HepG2 (cell line): ENCODE results near the gene SPTAN1. TPM values are rescaled to one million over a fixed set of nuclear protein-coding genes. Genes with fewer than 3 reads are reported as not detected.

Experiments used
- ARNT ChIP-seq: fragments of 450-650 bp; IDR thresholded peaks from 2 replicates; pipeline ENCODE4 v1.6.1; 2017
- FOXK2 ChIP-seq: fragments of 450-650 bp; IDR thresholded peaks from 2 replicates; pipeline ENCODE4 v1.6.1; 2016
- HDAC6 ChIP-seq: fragments of 200-600 bp; sonication (generic); IDR thresholded peaks from 2 replicates; pipeline ENCODE4 v1.7.0; 2017; ENCODE audit warnings: mild to moderate bottlenecking, antibody characterized with exemption, low read length, low read depth
- MATR3 ChIP-seq: sonication (generic); formaldehyde crosslinking; IDR thresholded peaks from 2 replicates; pipeline ENCODE4 v1.4.0; 2020; ENCODE audit warnings: missing genetic modification reagents
- SIN3B ChIP-seq: fragments of 150-350 bp; IDR thresholded peaks from 2 replicates; pipeline ENCODE4 v1.6.1; 2014; ENCODE audit warnings: low read length
- SNRNP70 ChIP-seq: fragments of 200-400 bp; formaldehyde crosslinking; IDR thresholded peaks from 2 replicates; pipeline ENCODE4 v1.6.1; 2017; ENCODE audit warnings: mild to moderate bottlenecking, low read depth, low read length, moderate library complexity
- TEAD3 ChIP-seq: optimal IDR thresholded peaks from 2 replicates; pipeline ENCODE3; 2016; ENCODE audit warnings: borderline replicate concordance
- ZBTB7A ChIP-seq: sonication (generic); formaldehyde crosslinking; IDR thresholded peaks from 2 replicates; pipeline ENCODE4 v1.8.0; 2022; ENCODE audit warnings: mild to moderate bottlenecking, missing genetic modification reagents
- ZKSCAN1 ChIP-seq: fragments of 150-350 bp; IDR thresholded peaks from 2 replicates; pipeline ENCODE4 v1.6.1; 2014; ENCODE audit warnings: low read length
- ZNF136 ChIP-seq: sonication (generic); formaldehyde crosslinking; IDR thresholded peaks from 2 replicates; pipeline ENCODE4 v1.8.1; 2022; ENCODE audit warnings: low read depth, mild to moderate bottlenecking, moderate library complexity, missing genetic modification reagents
- ZNF224 ChIP-seq: sonication (generic); formaldehyde crosslinking; IDR thresholded peaks from 2 replicates; pipeline ENCODE4 v1.5.0; 2020; ENCODE audit warnings: mild to moderate bottlenecking, missing genetic modification reagents
- ZNF333 ChIP-seq: sonication (generic); formaldehyde crosslinking; IDR thresholded peaks from 2 replicates; pipeline ENCODE4 v1.4.0; 2020; ENCODE audit warnings: mild to moderate bottlenecking, missing genetic modification reagents, borderline replicate concordance
- ZNF552 ChIP-seq: sonication (generic); formaldehyde crosslinking; IDR thresholded peaks from 2 replicates; pipeline ENCODE4 v1.9.0; 2022; ENCODE audit warnings: missing genetic modification reagents, mild to moderate bottlenecking, borderline replicate concordance
- ZNF670 ChIP-seq: sonication (generic); formaldehyde crosslinking; IDR thresholded peaks from 2 replicates; pipeline ENCODE4 v1.8.0; 2022; ENCODE audit warnings: mild to moderate bottlenecking, missing genetic modification reagents, borderline replicate concordance
- ZSCAN20 ChIP-seq: sonication (generic); formaldehyde crosslinking; IDR thresholded peaks from 2 replicates; pipeline ENCODE4 v1.4.0; 2020; ENCODE audit warnings: missing genetic modification reagents, mild to moderate bottlenecking, borderline replicate concordance
- polyA plus RNA-seq, 8 experiments: library from polyadenylated mRNA; depleted of rRNA in 3 of 8; stranded (reverse) in 7 of 8; unstranded in 1 of 8; fragments of >200 nt; fragmentation: Illumina TruSeq in 4 of 8; extraction: Trizol in 4 of 8; gene quantifications; 2 replicates each; pipeline versions ENCODE4 v1.2.1 to v1.2.3, GENCODE V29; 2011 to 2016; ENCODE audit warnings: low read depth in 4 of 8, missing spikeins in 1 of 8, mixed read lengths in 1 of 8; ENCODE audit not compliant: insufficient read depth in 1 of 8
- total RNA-seq, 5 experiments: library from RNA; depleted of rRNA; stranded (reverse); fragments of >200 nt; fragmentation: Illumina TruSeq; extraction: Trizol; gene quantifications; 2 replicates each; pipeline ENCODE4 v1.2.3, GENCODE V29; 2016; ENCODE audit warnings: low read depth in 1 of 5
- TF ChIP-seq, protein P1 (sequence below): IDR thresholded peaks from 2 replicates; pipeline ENCODE4 v1.6.1; 2016
- TF ChIP-seq, protein P2 (sequence below): sonication (generic); formaldehyde crosslinking; IDR thresholded peaks from 2 replicates; pipeline ENCODE4 v1.5.0; 2020; ENCODE audit warnings: missing genetic modification reagents, mild to moderate bottlenecking, borderline replicate concordance
- TF ChIP-seq, protein P3 (sequence below): sonication (generic); formaldehyde crosslinking; IDR thresholded peaks from 2 replicates; pipeline ENCODE4 v1.5.1; 2020; ENCODE audit warnings: mild to moderate bottlenecking, missing genetic modification reagents, moderate library complexity
- TF ChIP-seq, protein P4 (sequence below): sonication (generic); formaldehyde crosslinking; IDR thresholded peaks from 2 replicates; pipeline ENCODE4 v1.5.1; 2020; ENCODE audit warnings: mild to moderate bottlenecking, missing genetic modification reagents, borderline replicate concordance

The SPTAN1 gene
- total and polyA plus RNA-seq, 2 of the 13 experiments (the other 11 are each of a cell fraction or from before 2014, with no cell fraction given), result 106 to 111 TPM

GRCh38 chr9:128656416-128657343 is 104.3 kb downstream of the SPTAN1 start, which contains the start of gene DYNC2I2 (continued):
- TF ChIP-seq ZNF670 (CRISPR knock-in tag), result peak; percentile 70; the same call in 1 of the 2 replicates
- TF ChIP-seq, protein P1, sequence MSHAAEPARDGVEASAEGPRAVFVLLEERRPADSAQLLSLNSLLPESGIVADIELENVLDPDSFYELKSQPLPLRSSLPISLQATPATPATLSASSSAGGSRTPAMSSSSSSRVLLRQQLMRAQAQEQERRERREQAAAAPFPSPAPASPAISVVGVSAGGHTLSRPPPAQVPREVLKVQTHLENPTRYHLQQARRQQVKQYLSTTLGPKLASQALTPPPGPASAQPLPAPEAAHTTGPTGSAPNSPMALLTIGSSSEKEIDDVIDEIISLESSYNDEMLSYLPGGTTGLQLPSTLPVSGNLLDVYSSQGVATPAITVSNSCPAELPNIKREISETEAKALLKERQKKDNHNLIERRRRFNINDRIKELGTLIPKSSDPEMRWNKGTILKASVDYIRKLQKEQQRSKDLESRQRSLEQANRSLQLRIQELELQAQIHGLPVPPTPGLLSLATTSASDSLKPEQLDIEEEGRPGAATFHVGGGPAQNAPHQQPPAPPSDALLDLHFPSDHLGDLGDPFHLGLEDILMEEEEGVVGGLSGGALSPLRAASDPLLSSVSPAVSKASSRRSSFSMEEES (CRISPR knock-in tag), result peak; percentile 68
- TF ChIP-seq, protein P2, sequence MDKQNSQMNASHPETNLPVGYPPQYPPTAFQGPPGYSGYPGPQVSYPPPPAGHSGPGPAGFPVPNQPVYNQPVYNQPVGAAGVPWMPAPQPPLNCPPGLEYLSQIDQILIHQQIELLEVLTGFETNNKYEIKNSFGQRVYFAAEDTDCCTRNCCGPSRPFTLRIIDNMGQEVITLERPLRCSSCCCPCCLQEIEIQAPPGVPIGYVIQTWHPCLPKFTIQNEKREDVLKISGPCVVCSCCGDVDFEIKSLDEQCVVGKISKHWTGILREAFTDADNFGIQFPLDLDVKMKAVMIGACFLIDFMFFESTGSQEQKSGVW, result no peak
- peak; percentile 65; the same call in 1 of the 2 replicates for TF ChIP-seq ZNF224 (CRISPR knock-in tag)
- TF ChIP-seq ZKSCAN1, result peak; percentile 83
- TF ChIP-seq, protein P3, sequence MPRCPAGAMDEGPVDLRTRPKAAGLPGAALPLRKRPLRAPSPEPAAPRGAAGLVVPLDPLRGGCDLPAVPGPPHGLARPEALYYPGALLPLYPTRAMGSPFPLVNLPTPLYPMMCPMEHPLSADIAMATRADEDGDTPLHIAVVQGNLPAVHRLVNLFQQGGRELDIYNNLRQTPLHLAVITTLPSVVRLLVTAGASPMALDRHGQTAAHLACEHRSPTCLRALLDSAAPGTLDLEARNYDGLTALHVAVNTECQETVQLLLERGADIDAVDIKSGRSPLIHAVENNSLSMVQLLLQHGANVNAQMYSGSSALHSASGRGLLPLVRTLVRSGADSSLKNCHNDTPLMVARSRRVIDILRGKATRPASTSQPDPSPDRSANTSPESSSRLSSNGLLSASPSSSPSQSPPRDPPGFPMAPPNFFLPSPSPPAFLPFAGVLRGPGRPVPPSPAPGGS, result peak; percentile 86; the same call in 1 of the 2 replicates
- no peak for TF ChIP-seq ZNF333 (CRISPR knock-in tag)
- TF ChIP-seq SIN3B, result no peak
- TF ChIP-seq ARNT, result no peak
- no peak for TF ChIP-seq FOXK2
- peak; percentile 96 for TF ChIP-seq TEAD3 (CRISPR knock-in tag)
- TF ChIP-seq HDAC6, result no peak
- TF ChIP-seq MATR3 (CRISPR knock-in tag), result no peak
- peak; percentile 54; the same call in 1 of the 2 replicates for TF ChIP-seq ZNF136 (CRISPR knock-in tag)
- TF ChIP-seq, protein P4, sequence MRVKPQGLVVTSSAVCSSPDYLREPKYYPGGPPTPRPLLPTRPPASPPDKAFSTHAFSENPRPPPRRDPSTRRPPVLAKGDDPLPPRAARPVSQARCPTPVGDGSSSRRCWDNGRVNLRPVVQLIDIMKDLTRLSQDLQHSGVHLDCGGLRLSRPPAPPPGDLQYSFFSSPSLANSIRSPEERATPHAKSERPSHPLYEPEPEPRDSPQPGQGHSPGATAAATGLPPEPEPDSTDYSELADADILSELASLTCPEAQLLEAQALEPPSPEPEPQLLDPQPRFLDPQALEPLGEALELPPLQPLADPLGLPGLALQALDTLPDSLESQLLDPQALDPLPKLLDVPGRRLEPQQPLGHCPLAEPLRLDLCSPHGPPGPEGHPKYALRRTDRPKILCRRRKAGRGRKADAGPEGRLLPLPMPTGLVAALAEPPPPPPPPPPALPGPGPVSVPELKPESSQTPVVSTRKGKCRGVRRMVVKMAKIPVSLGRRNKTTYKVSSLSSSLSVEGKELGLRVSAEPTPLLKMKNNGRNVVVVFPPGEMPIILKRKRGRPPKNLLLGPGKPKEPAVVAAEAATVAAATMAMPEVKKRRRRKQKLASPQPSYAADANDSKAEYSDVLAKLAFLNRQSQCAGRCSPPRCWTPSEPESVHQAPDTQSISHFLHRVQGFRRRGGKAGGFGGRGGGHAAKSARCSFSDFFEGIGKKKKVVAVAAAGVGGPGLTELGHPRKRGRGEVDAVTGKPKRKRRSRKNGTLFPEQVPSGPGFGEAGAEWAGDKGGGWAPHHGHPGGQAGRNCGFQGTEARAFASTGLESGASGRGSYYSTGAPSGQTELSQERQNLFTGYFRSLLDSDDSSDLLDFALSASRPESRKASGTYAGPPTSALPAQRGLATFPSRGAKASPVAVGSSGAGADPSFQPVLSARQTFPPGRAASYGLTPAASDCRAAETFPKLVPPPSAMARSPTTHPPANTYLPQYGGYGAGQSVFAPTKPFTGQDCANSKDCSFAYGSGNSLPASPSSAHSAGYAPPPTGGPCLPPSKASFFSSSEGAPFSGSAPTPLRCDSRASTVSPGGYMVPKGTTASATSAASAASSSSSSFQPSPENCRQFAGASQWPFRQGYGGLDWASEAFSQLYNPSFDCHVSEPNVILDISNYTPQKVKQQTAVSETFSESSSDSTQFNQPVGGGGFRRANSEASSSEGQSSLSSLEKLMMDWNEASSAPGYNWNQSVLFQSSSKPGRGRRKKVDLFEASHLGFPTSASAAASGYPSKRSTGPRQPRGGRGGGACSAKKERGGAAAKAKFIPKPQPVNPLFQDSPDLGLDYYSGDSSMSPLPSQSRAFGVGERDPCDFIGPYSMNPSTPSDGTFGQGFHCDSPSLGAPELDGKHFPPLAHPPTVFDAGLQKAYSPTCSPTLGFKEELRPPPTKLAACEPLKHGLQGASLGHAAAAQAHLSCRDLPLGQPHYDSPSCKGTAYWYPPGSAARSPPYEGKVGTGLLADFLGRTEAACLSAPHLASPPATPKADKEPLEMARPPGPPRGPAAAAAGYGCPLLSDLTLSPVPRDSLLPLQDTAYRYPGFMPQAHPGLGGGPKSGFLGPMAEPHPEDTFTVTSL (CRISPR knock-in tag), result peak; percentile 46; the same call in 1 of the 2 replicates
- no peak for TF ChIP-seq ZSCAN20 (CRISPR knock-in tag)
- TF ChIP-seq ZNF552 (CRISPR knock-in tag), result peak; percentile 63; the same call in 1 of the 2 replicates
- no peak for TF ChIP-seq ZBTB7A (CRISPR knock-in tag)
- TF ChIP-seq SNRNP70, result no peak
